ENCODE data around the gene CCL4L2.
"Not testable (repeated sequence)": the region's sequence is repeated elsewhere in the genome, so short reads cannot be mapped to it uniquely, and the experiment has no call there.

GRCh38 chr17:36201506-36201905 is 9.4 kb upstream of the CCL4L2 start:
- not testable (repeated sequence) for TF ChIP-seq CTCF (IDR thresholded peaks at IDR 0.05; ENCODE audit: low read depth, low read length, poor library complexity, severe bottlenecking); EZH2phosphoT487 (IDR thresholded peaks at IDR 0.05; ENCODE audit: borderline replicate concordance, low read length)

Measured in DOHH2 (cell line).